H9 (cell line): ENCODE measurements around the gene NUDT3. TPM values are rescaled to one million over a fixed set of nuclear protein-coding genes. Genes with fewer than 3 reads are reported as not detected.

ENCODE experiments used
- DNase-seq: peaks from one replicate; pipeline ENCODE4 v3.0.0-alpha.2; 2017
- H2AFZ ChIP-seq: one replicate; pipeline ENCODE4 v1.6.1; 2013; ENCODE audit warnings: mild to moderate bottlenecking, low read length, control low read depth, moderate library complexity
- H2AK5ac ChIP-seq: 2 replicates; pipeline ENCODE4 v1.6.1; 2013; ENCODE audit warnings: low read length, control low read depth, mixed read lengths; ENCODE audit not compliant: insufficient read length
- H2BK120ac ChIP-seq: one replicate; pipeline ENCODE4 v1.6.1; 2013; ENCODE audit warnings: low read depth, mild to moderate bottlenecking, low read length, control low read depth, inconsistent platforms; ENCODE audit not compliant: poor library complexity, severe bottlenecking
- H2BK12ac ChIP-seq: 2 replicates; pipeline ENCODE4 v1.6.1; 2013; ENCODE audit warnings: low read length, control low read depth, mixed read lengths, low read depth; ENCODE audit not compliant: insufficient read length
- H2BK15ac ChIP-seq: 2 replicates; pipeline ENCODE4 v1.6.1; 2013; ENCODE audit warnings: low read depth, low read length, control low read depth
- H2BK20ac ChIP-seq: one replicate; pipeline ENCODE4 v1.6.1; 2013; ENCODE audit warnings: low read depth, mild to moderate bottlenecking, low read length, control low read depth, inconsistent platforms; ENCODE audit not compliant: poor library complexity, severe bottlenecking
- H2BK5ac ChIP-seq: 2 replicates; pipeline ENCODE4 v1.6.1; 2013; ENCODE audit warnings: low read length, control low read depth, mixed read lengths; ENCODE audit not compliant: insufficient read length
- H3K14ac ChIP-seq: 2 replicates; pipeline ENCODE4 v1.6.1; 2013; ENCODE audit warnings: low read length, control low read depth; ENCODE audit not compliant: insufficient read depth
- H3K18ac ChIP-seq: 2 replicates; pipeline ENCODE4 v1.6.1; 2013; ENCODE audit warnings: low read depth, mild to moderate bottlenecking, mixed read lengths, low read length, control low read depth; ENCODE audit not compliant: insufficient read length
- H3K23ac ChIP-seq: 2 replicates; pipeline ENCODE4 v1.6.1; 2013; ENCODE audit warnings: low read length, control low read depth, mixed read lengths, low read depth; ENCODE audit not compliant: insufficient read length
- H3K23me2 ChIP-seq: 2 replicates; pipeline ENCODE4 v1.6.1; 2013; ENCODE audit warnings: low read depth, mild to moderate bottlenecking, mixed read lengths, low read length, control low read depth; ENCODE audit not compliant: insufficient read length, poor library complexity, severe bottlenecking
- H3K27ac ChIP-seq: 2 replicates; pipeline ENCODE4 v1.5.1; 2013; ENCODE audit warnings: low read length, control low read depth, mixed read lengths, low read depth; ENCODE audit not compliant: insufficient read length
- H3K27me3 ChIP-seq: 2 replicates; pipeline ENCODE4 v1.6.1; 2013; ENCODE audit warnings: low read length, control low read depth, inconsistent platforms; ENCODE audit not compliant: insufficient read depth
- H3K4ac ChIP-seq: 2 replicates; pipeline ENCODE4 v1.6.1; 2013; ENCODE audit warnings: low read depth, mild to moderate bottlenecking, control low read depth, inconsistent platforms, low read length, moderate library complexity
- H3K4me1 ChIP-seq: 2 replicates; pipeline ENCODE4 v1.6.1; 2013; ENCODE audit warnings: low read length, control low read depth, inconsistent platforms; ENCODE audit not compliant: insufficient read depth
- H3K4me2 ChIP-seq: 2 replicates; pipeline ENCODE4 v1.6.1; 2013; ENCODE audit warnings: low read length, control low read depth, mixed read lengths; ENCODE audit not compliant: insufficient read length, insufficient read depth
- H3K56ac ChIP-seq: 2 replicates; pipeline ENCODE4 v1.6.1; 2013; ENCODE audit warnings: low read depth, mild to moderate bottlenecking, mixed read lengths, low read length, control low read depth; ENCODE audit not compliant: insufficient read length
- H3K79me1 ChIP-seq: 2 replicates; pipeline ENCODE4 v1.6.1; 2013; ENCODE audit warnings: low read depth, mild to moderate bottlenecking, moderate library complexity, low read length, control low read depth, inconsistent platforms; ENCODE audit not compliant: insufficient read depth, poor library complexity, severe bottlenecking
- H3K79me2 ChIP-seq: 2 replicates; pipeline ENCODE4 v1.6.1; 2013; ENCODE audit warnings: low read length, control low read depth, inconsistent platforms; ENCODE audit not compliant: insufficient read depth
- H3K9ac ChIP-seq: 2 replicates; pipeline ENCODE4 v1.6.1; 2013; ENCODE audit warnings: low read length, control low read depth, mixed read lengths; ENCODE audit not compliant: insufficient read length; ENCODE audit errors: extremely low read depth
- H3K9me3 ChIP-seq: one replicate; pipeline ENCODE4 v1.6.1; 2013; ENCODE audit warnings: low read depth, low read length, inconsistent platforms; ENCODE audit not compliant: control insufficient read depth
- H3T11ph ChIP-seq: one replicate; pipeline ENCODE4 v1.6.1; 2013; ENCODE audit warnings: mild to moderate bottlenecking, low read length, control low read depth, inconsistent platforms
- H4K20me1 ChIP-seq: one replicate; pipeline ENCODE4 v1.6.1; 2013; ENCODE audit not compliant: control insufficient read depth, insufficient read length, insufficient read depth
- H4K5ac ChIP-seq: 2 replicates; pipeline ENCODE4 v1.6.1; 2013; ENCODE audit warnings: low read depth, mild to moderate bottlenecking, mixed read lengths, low read length, control low read depth; ENCODE audit not compliant: insufficient read length
- H4K8ac ChIP-seq: replicated peaks from 2 replicates; pipeline ENCODE4 v1.6.1; 2013; ENCODE audit warnings: low read length, control low read depth, mixed read lengths, low read depth; ENCODE audit not compliant: insufficient read length
- H4K91ac ChIP-seq: 2 replicates; pipeline ENCODE4 v1.6.1; 2013; ENCODE audit warnings: low read depth, mild to moderate bottlenecking, moderate library complexity, mixed read lengths, low read length, control low read depth; ENCODE audit not compliant: insufficient read length
- H3K27ac Mint-ChIP-seq, 3 experiments: 2 replicates in 2 of 3; 3 replicates in 1 of 3; pipeline ENCODE4 v1.8.0; 2020 to 2021; ENCODE audit warnings: mixed read lengths in 3 of 3, mild to moderate bottlenecking in 1 of 3, moderate library complexity in 1 of 3
- H3K27me3 Mint-ChIP-seq: 2 replicates; pipeline ENCODE4 v1.8.0; 2021; ENCODE audit warnings: low read depth, mild to moderate bottlenecking, moderate library complexity, mixed read lengths
- H3K36me3 Mint-ChIP-seq, 3 experiments: 2 replicates in 2 of 3; 3 replicates in 1 of 3; pipeline ENCODE4 v1.8.0; 2020 to 2021; ENCODE audit warnings: low read depth in 3 of 3, mixed read lengths in 3 of 3; ENCODE audit not compliant: insufficient read depth in 1 of 3
- H3K4me1 Mint-ChIP-seq, 2 experiments: 2 replicates each; pipeline ENCODE4 v1.8.0; 2020; ENCODE audit warnings: mixed read lengths in 2 of 2
- H3K4me3 Mint-ChIP-seq, 2 experiments: 2 replicates in 1 of 2; 3 replicates in 1 of 2; pipeline ENCODE4 v1.8.0; 2020 to 2021; ENCODE audit warnings: mild to moderate bottlenecking in 2 of 2, mixed read lengths in 2 of 2, moderate library complexity in 1 of 2
- H3K9me3 Mint-ChIP-seq, 2 experiments: 2 replicates in 1 of 2; 3 replicates in 1 of 2; pipeline ENCODE4 v1.8.0; 2020; ENCODE audit warnings: mild to moderate bottlenecking in 2 of 2, mixed read lengths in 2 of 2, moderate library complexity in 1 of 2
- WGBS: extraction: QIAGEN DNeasy Blood & Tissue Kit; methylation state at CpG from one replicate; pipeline ENCODE4 v1.1.7; 2013; ENCODE audit warnings: missing lambda C conversion rate, low lambda C conversion rate, mixed read lengths; ENCODE audit not compliant: insufficient read length; ENCODE audit errors: extremely low coverage; 5-methylcytosine and 5-hydroxymethylcytosine counted together
- total RNA-seq: library from RNA; stranded (reverse); gene quantifications from 2 replicates; pipeline ENCODE4 v1.2.1, GENCODE V29; 2021
- TF ChIP-seq, protein P1 (sequence below): fragments of 200-600 bp; sonication (generic); conservative IDR thresholded peaks from 3 replicates; pipeline ENCODE4 v1.8.0; 2021; ENCODE audit warnings: antibody characterized with exemption, mild to moderate bottlenecking

NUDT3 gene
- total RNA-seq, 1 experiment from 2014 or later, result 23.6 TPM

DNA sequence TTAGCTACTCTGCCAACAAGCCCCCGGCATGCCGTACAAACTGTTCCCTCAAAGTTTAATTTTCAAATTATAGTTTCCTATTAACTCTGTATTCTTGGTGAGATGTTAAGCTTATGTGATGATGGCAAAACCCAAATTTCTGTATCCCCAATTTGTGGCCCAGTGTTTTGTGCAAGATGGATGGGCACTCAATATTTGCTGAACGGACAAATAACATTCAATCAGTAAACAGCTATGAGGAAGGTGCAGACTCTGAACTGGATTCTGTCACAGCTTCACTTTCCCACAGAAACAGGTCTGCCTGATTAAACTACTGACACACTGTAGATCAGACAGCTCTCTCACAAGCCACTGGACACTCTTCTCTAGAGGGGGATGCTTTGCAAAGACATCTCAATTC lies 54.1 kb downstream of the NUDT3 start:
- no peak for DNase-seq
- H4K8ac ChIP-seq, result no peak overlapping the region
- TF ChIP-seq, protein P1, sequence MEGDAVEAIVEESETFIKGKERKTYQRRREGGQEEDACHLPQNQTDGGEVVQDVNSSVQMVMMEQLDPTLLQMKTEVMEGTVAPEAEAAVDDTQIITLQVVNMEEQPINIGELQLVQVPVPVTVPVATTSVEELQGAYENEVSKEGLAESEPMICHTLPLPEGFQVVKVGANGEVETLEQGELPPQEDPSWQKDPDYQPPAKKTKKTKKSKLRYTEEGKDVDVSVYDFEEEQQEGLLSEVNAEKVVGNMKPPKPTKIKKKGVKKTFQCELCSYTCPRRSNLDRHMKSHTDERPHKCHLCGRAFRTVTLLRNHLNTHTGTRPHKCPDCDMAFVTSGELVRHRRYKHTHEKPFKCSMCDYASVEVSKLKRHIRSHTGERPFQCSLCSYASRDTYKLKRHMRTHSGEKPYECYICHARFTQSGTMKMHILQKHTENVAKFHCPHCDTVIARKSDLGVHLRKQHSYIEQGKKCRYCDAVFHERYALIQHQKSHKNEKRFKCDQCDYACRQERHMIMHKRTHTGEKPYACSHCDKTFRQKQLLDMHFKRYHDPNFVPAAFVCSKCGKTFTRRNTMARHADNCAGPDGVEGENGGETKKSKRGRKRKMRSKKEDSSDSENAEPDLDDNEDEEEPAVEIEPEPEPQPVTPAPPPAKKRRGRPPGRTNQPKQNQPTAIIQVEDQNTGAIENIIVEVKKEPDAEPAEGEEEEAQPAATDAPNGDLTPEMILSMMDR, result no peak
- H3K4me3 Mint-ChIP-seq, result no peak overlapping the region
- no peaks in the 10 kb centered on the region for H3K27me3 Mint-ChIP-seq
- H2BK20ac ChIP-seq, result no peak overlapping the region
- no peaks in the 10 kb centered on the region for H4K20me1 ChIP-seq
- H3K4me1 Mint-ChIP-seq, result peaks cover 10 to 38% of the 10 kb centered on the region in 2 experiments
- H3K27me3 ChIP-seq, result no peaks in the 10 kb centered on the region
- H3K79me1 ChIP-seq, result no peaks in the 10 kb centered on the region
- H3K23ac ChIP-seq, result no peak overlapping the region
- H3K4ac ChIP-seq, result no peak overlapping the region
- H3K14ac ChIP-seq, result no peak overlapping the region
- H3K79me2 ChIP-seq, result no peaks in the 10 kb centered on the region; the same call in 1 of the 2 replicates
- H3K27ac ChIP-seq, result no peak overlapping the region
- H2AK5ac ChIP-seq, result no peak overlapping the region
- no CpG with 5 or more reads among the region's 3 CpGs for WGBS
- H2AFZ ChIP-seq, result no peak overlapping the region
- no peaks in the 10 kb centered on the region for H3K9me3 ChIP-seq
- H3K18ac ChIP-seq, result no peak overlapping the region
- no peaks in the 10 kb centered on the region for H3K23me2 ChIP-seq
- H2BK120ac ChIP-seq, result no peak overlapping the region
- no peak overlapping the region for H2BK5ac ChIP-seq
- no peaks in the 10 kb centered on the region for H3K9me3 Mint-ChIP-seq
- no peak overlapping the region for H4K91ac ChIP-seq
- no peak overlapping the region for H2BK15ac ChIP-seq
- no peak overlapping the region for H3K9ac ChIP-seq
- H3K4me1 ChIP-seq, result no peaks in the 10 kb centered on the region
- H3K56ac ChIP-seq, result no peak overlapping the region
- no peak overlapping the region for H3K27ac Mint-ChIP-seq
- peaks cover 0 to 9% (median 2%) of the 10 kb centered on the region in 3 experiments; a peak in 5 of 7 replicates for H3K36me3 Mint-ChIP-seq
- no peak overlapping the region for H2BK12ac ChIP-seq
- no peak overlapping the region for H4K5ac ChIP-seq
- no peak overlapping the region for H3K4me2 ChIP-seq
- no peak overlapping the region for H3T11ph ChIP-seq
